Activated CD4-positive, alpha-beta T cell treated with anti-CD3 and anti-CD28 coated beads, Interleukin-2, amount 50 U/mL, for 4 hours (primary cell): ENCODE data around the gene HEATR9.

Experiments
- DNase-seq, 2 experiments: peaks; one replicate each; pipeline ENCODE4 v3.0.0-alpha.2; 2020

HEATR9 gene

GRCh38 chr17:35807371-35808144 is 61.1 kb downstream of the HEATR9 start:
- no peak for DNase-seq
